ENCODE measurements around the gene AFAP1.
A peak's percentile ranks its signal among the peaks of the same experiment; 100 is the strongest.

Gene AFAP1

GRCh38 chr4:7819446-7819845 is 120.2 kb downstream of the AFAP1 start:
- no peak for DNase-seq (ENCODE audit: low spot score)

- no peak for DNase-seq (ENCODE audit: low spot score)
These were observed 121.2 kb downstream of the AFAP1 start for GRCh38 chr4:7818399-7818911.

GRCh38 chr4:7817877-7818398 is 121.7 kb downstream of the AFAP1 start:
- DNase-seq (ENCODE audit: low spot score): no peak

- DNase-seq (ENCODE audit: low spot score): no peak
These were observed 122.9 kb downstream of the AFAP1 start for GRCh38 chr4:7816771-7817170.

- no peak for DNase-seq (ENCODE audit: low spot score)
These were observed 123.7 kb downstream of the AFAP1 start for GRCh38 chr4:7815981-7816380.

- DNase-seq (ENCODE audit: low spot score): no peak
These were observed 124.1 kb downstream of the AFAP1 start for GRCh38 chr4:7815562-7815961.

- DNase-seq (ENCODE audit: low spot score): no peak
These were observed 125.2 kb downstream of the AFAP1 start for GRCh38 chr4:7814451-7814850.

- no peak for DNase-seq (ENCODE audit: low spot score)
These were observed 126.0 kb downstream of the AFAP1 start for GRCh38 chr4:7813674-7814073.

GRCh38 chr4:7812921-7813320 is 126.7 kb downstream of the AFAP1 start:
- DNase-seq (ENCODE audit: low spot score): no peak

- no peak for DNase-seq (ENCODE audit: low spot score)
These were observed 127.3 kb downstream of the AFAP1 start for GRCh38 chr4:7812231-7812857.

GRCh38 chr4:7811536-7812191 is 128.0 kb downstream of the AFAP1 start:
- DNase-seq (ENCODE audit: low spot score): no peak

GRCh38 chr4:7810783-7811535 is 128.7 kb downstream of the AFAP1 start:
- no peak for DNase-seq (ENCODE audit: low spot score)

GRCh38 chr4:7808752-7809151 is 130.9 kb downstream of the AFAP1 start:
- no peak for DNase-seq (ENCODE audit: low spot score)

- DNase-seq (ENCODE audit: low spot score): no peak
These were observed 131.5 kb downstream of the AFAP1 start for GRCh38 chr4:7808181-7808580.

GRCh38 chr4:7807351-7807921 is 132.2 kb downstream of the AFAP1 start:
- no peak for DNase-seq (ENCODE audit: low spot score)

GRCh38 chr4:7806338-7807090 is 133.1 kb downstream of the AFAP1 start:
- DNase-seq (ENCODE audit: low spot score): no peak

- DNase-seq (ENCODE audit: low spot score): no peak
These were observed 133.9 kb downstream of the AFAP1 start for GRCh38 chr4:7805533-7806337.

GRCh38 chr4:7804756-7805385 is 134.8 kb downstream of the AFAP1 start:
- DNase-seq (ENCODE audit: low spot score): no peak

- peak; percentile 84 for DNase-seq (ENCODE audit: low spot score)
These were observed 135.5 kb downstream of the AFAP1 start for GRCh38 chr4:7803992-7804755.

- DNase-seq (ENCODE audit: low spot score): no peak
These were observed 136.3 kb downstream of the AFAP1 start for GRCh38 chr4:7803371-7803770.
